Posterior cingulate gyrus (tissue), 11 donors: Measurements from ENCODE around the gene SRCAP.

Experiments used
- DNase-seq, 10 donors: peaks; one replicate each; pipeline versions ENCODE4 v3.0.0 to v3.0.0-alpha.2; 2020 to 2021; ENCODE audit warnings: mixed read lengths in 3 of 10
- intact Hi-C: fragments of 100-400 bp; cut with DNase I; formaldehyde crosslinking; loops from one replicate; pipeline ENCODE4 v1.15.1; 2023

Gene SRCAP

GRCh38 chr16:30782486-30783279 lies 83.7 kb downstream of the SRCAP start:
- DNase-seq, result peak in 1 of 10 donors; percentile 45
- intact Hi-C loops, result no loop called here

- intact Hi-C loops, result no loop called here
- peak in 1 of 10 donors; percentile 62 for DNase-seq
These were observed 84.5 kb downstream of the SRCAP start for GRCh38 chr16:30783280-30784109.

GRCh38 chr16:30784215-30784614 lies 85.2 kb downstream of the SRCAP start:
- intact Hi-C loops, result no loop called here
- DNase-seq, result no peak

GRCh38 chr16:30785126-30786106 lies 86.4 kb downstream of the SRCAP start:
- intact Hi-C loops, result loop anchor here (2.0 kb wide), 1 partner anchor 89 kb away; no protein-coding TSS in a partner anchor

GRCh38 chr16:30786115-30786935 lies 87.4 kb downstream of the SRCAP start:
- intact Hi-C loops, result loop anchor here (2.0 kb wide), 1 partner anchor 88 kb away; no protein-coding TSS in a partner anchor
- peak in 2 of 10 donors; percentile 25 to 75 for DNase-seq

More at GRCh38 chr16:30785126-30786106, 86.4 kb downstream of the SRCAP start:
- no peak for DNase-seq

GRCh38 chr16:30786936-30787612 lies 88.1 kb downstream of the SRCAP start, which contains the start of gene ZNF629:
Gene ZNF629 (minus strand): TSS chr16:30787205. CDS start chr16:30784482, 2,723 bp downstream.
- intact Hi-C loops, result loop anchor here (1.0 to 2.0 kb wide), 2 partner anchors 18 to 88 kb away; no protein-coding TSS in a partner anchor
- DNase-seq, result peak; percentile 68 to 96 (median 79)

- intact Hi-C loops, result loop anchor here (1.0 to 2.0 kb wide), 2 partner anchors 18 to 87 kb away; no protein-coding TSS in a partner anchor
- DNase-seq, result peak in 1 of 10 donors; percentile 16
These were observed 88.8 kb downstream of the SRCAP start for GRCh38 chr16:30787613-30788378.
